Measurements from ENCODE around the gene CDKN1C.

The CDKN1C gene

GRCh38 chr11:2931420-2931746, 45.8 kb upstream of the CDKN1C start:
- Histone ChIP-seq H3F3A (ENCODE audit: insufficient read depth, low read length) (peaks cover 21% of the 10 kb centered on the region), H3K4me2 (ENCODE audit: low read depth, low read length) (no peak overlapping the region), H3K9me3 (replicated peaks; ENCODE audit: insufficient read depth, low read length) (no peaks in the 10 kb centered on the region), H3K27ac (ENCODE audit: low read length) (no peak overlapping the region), H3K79me2 (ENCODE audit: low read length) (no peaks in the 10 kb centered on the region), H3K4me1 (ENCODE audit: low read length) (peaks cover 19% of the 10 kb centered on the region), H2AFZ (ENCODE audit: low read length) (no peak overlapping the region), H3K27me3 (replicated peaks; ENCODE audit: insufficient read depth, low read length) (peaks cover 37% of the 10 kb centered on the region), H4K20me1 (ENCODE audit: insufficient read depth, low read length) (no peaks in the 10 kb centered on the region), H3K36me3 (replicated peaks; ENCODE audit: insufficient read depth, low read length) (no peaks in the 10 kb centered on the region), H3K9me2 (replicated peaks; ENCODE audit: insufficient read depth, low read length) (no peaks in the 10 kb centered on the region), H3K4me3 (ENCODE audit: low read length) (no peak overlapping the region), H3K9ac (ENCODE audit: low read length) (no peak overlapping the region)
- TF ChIP-seq EZH2 (optimal IDR thresholded peaks at IDR 0.05; ENCODE audit: low read depth, low read length) = no peak
- no peak for TF ChIP-seq EZH2phosphoT487 (IDR thresholded peaks at IDR 0.05; ENCODE audit: low read length)
- TF ChIP-seq CTCF (IDR thresholded peaks at IDR 0.05; ENCODE audit: low read length) = no peak
- no peak for DNase-seq

GRCh38 chr11:2930704-2931419, 45.3 kb upstream of the CDKN1C start:
- Histone ChIP-seq H3K9me3 (replicated peaks; ENCODE audit: insufficient read depth, low read length) (no peaks in the 10 kb centered on the region), H3K27me3 (replicated peaks; ENCODE audit: insufficient read depth, low read length) (peaks cover 39% of the 10 kb centered on the region), H3K9ac (ENCODE audit: low read length) (peak overlapping the region; percentile 57; the same call in 1 of the 2 replicates), H3K36me3 (replicated peaks; ENCODE audit: insufficient read depth, low read length) (no peaks in the 10 kb centered on the region), H3K9me2 (replicated peaks; ENCODE audit: insufficient read depth, low read length) (no peaks in the 10 kb centered on the region), H4K20me1 (ENCODE audit: insufficient read depth, low read length) (no peaks in the 10 kb centered on the region), H3K27ac (ENCODE audit: low read length) (no peak overlapping the region), H3K79me2 (ENCODE audit: low read length) (no peaks in the 10 kb centered on the region), H2AFZ (ENCODE audit: low read length) (peak overlapping the region; percentile 80), H3K4me3 (ENCODE audit: low read length) (peak overlapping the region; percentile 60), H3K4me1 (ENCODE audit: low read length) (peaks cover 19% of the 10 kb centered on the region), H3K4me2 (ENCODE audit: low read depth, low read length) (peak overlapping the region; percentile 99), H3F3A (ENCODE audit: insufficient read depth, low read length) (peaks cover 21% of the 10 kb centered on the region)
- peak; percentile 84 for DNase-seq
- TF ChIP-seq CTCF (IDR thresholded peaks at IDR 0.05; ENCODE audit: low read length) = peak; percentile 92
- TF ChIP-seq EZH2phosphoT487 (IDR thresholded peaks at IDR 0.05; ENCODE audit: low read length) = no peak

GRCh38 chr11:2929950-2930703, 44.6 kb upstream of the CDKN1C start:
- Histone ChIP-seq H3K4me1 (ENCODE audit: low read length) (peaks cover 19% of the 10 kb centered on the region), H3K36me3 (replicated peaks; ENCODE audit: insufficient read depth, low read length) (no peaks in the 10 kb centered on the region), H2AFZ (ENCODE audit: low read length) (peak overlapping the region; percentile 80), H3K79me2 (ENCODE audit: low read length) (no peaks in the 10 kb centered on the region), H3K27ac (ENCODE audit: low read length) (no peak overlapping the region), H3K4me2 (ENCODE audit: low read depth, low read length) (peak overlapping the region; percentile 99), H3F3A (ENCODE audit: insufficient read depth, low read length) (peaks cover 21% of the 10 kb centered on the region), H3K4me3 (ENCODE audit: low read length) (peak overlapping the region; percentile 60), H4K20me1 (ENCODE audit: insufficient read depth, low read length) (no peaks in the 10 kb centered on the region), H3K9ac (ENCODE audit: low read length) (peak overlapping the region; percentile 57; the same call in 1 of the 2 replicates), H3K9me2 (replicated peaks; ENCODE audit: insufficient read depth, low read length) (no peaks in the 10 kb centered on the region), H3K27me3 (replicated peaks; ENCODE audit: insufficient read depth, low read length) (peaks cover 47% of the 10 kb centered on the region), H3K9me3 (replicated peaks; ENCODE audit: insufficient read depth, low read length) (no peaks in the 10 kb centered on the region)
- TF ChIP-seq CTCF (IDR thresholded peaks at IDR 0.05; ENCODE audit: low read length) = no peak
- no peak for TF ChIP-seq EZH2 (optimal IDR thresholded peaks at IDR 0.05; ENCODE audit: low read depth, low read length)
- no peak for TF ChIP-seq EZH2phosphoT487 (IDR thresholded peaks at IDR 0.05; ENCODE audit: low read length)
- DNase-seq = peak; percentile 23

All from MM.1S (cell line).